ENCODE data around the gene TMUB1. TPM values are rescaled to one million over a fixed set of nuclear protein-coding genes. Genes with fewer than 3 reads are reported as not detected.

Gene TMUB1
- total and polyA plus RNA-seq, 9 of the 15 experiments (the other 6 are each of a cell fraction or from before 2014, with no cell fraction given): 0.14 to 241 (median 74.1) TPM

- TF ChIP-seq TSC22D4 (tag; IDR thresholded peaks at IDR 0.05) (no peak), RAD21 (CRISPR knock-in tag; conservative IDR thresholded peaks at IDR 0.05 in 1 of 2, IDR thresholded peaks at IDR 0.05 in 1 of 2) (no peak), VEZF1 (CRISPR knock-in tag; IDR thresholded peaks at IDR 0.05) (no peak), MEF2D (tag; conservative IDR thresholded peaks at IDR 0.05; ENCODE audit: low read depth) (no peak), MTF1 (CRISPR knock-in tag; IDR thresholded peaks at IDR 0.05; ENCODE audit: borderline replicate concordance) (no peak), SETDB1 (IDR thresholded peaks at IDR 0.05; ENCODE audit: low read length) (no peak), CSDE1 (IDR thresholded peaks at IDR 0.05) (no peak), ZBTB33 (CRISPR knock-in tag; IDR thresholded peaks at IDR 0.05) (peak; percentile 98), TAF9B (IDR thresholded peaks at IDR 0.05; ENCODE audit: partially characterized antibody) (no peak), SMARCB1 (IDR thresholded peaks at IDR 0.05; ENCODE audit: insufficient read length, low read depth) (no peak), OTX1 (CRISPR knock-in tag; IDR thresholded peaks at IDR 0.05) (no peak; the same call in 1 of the 2 replicates), HBP1 (CRISPR knock-in tag; IDR thresholded peaks at IDR 0.05) (0 out of 2 replicates have a peak, but pooled peaks have one; percentile 29), FOSL1 (tag; conservative IDR thresholded peaks at IDR 0.05) (no peak), ZNF23 (CRISPR knock-in tag; IDR thresholded peaks at IDR 0.05) (no peak), ZNF212 (CRISPR knock-in tag; IDR thresholded peaks at IDR 0.05) (0 out of 2 replicates have a peak, but pooled peaks have one; percentile 48), STAT5B (CRISPR knock-in tag; IDR thresholded peaks at IDR 0.05) (no peak), PATZ1 (CRISPR knock-in tag; IDR thresholded peaks at IDR 0.05; ENCODE audit: borderline replicate concordance) (no peak), ERF (CRISPR knock-in tag; IDR thresholded peaks at IDR 0.05) (0 out of 2 replicates have a peak, but pooled peaks have one; percentile 47)
Observed at GRCh38 chr7:151076863-151077704, 6.2 kb downstream of the TMUB1 start (continued).

Measured in K562 (cell line).